Central memory CD8-positive, alpha-beta T cell (primary cell): Measurements from ENCODE around the gene CMYA5.
"Not testable (repeated sequence)": the region's sequence is repeated elsewhere in the genome, so short reads cannot be mapped to it uniquely, and the experiment has no call there.

Source experiments
- ATAC-seq: fragments of 150-1000 bp; cut with Tn5 transposase; replicated peaks from 2 replicates; pipeline ENCODE4 v1.10.0; 2022; ENCODE audit warnings: mild to moderate bottlenecking, moderate FRiP score, moderate number of reproducible peaks; ENCODE audit not compliant: poor library complexity, severe bottlenecking; ENCODE audit errors: extremely low read depth
- DNase-seq, 2 donors: peaks; one replicate each; pipeline ENCODE4 v3.0.0; 2021; ENCODE audit warnings: low spot score in 2 of 2
- H3K27ac Mint-ChIP-seq: one replicate; pipeline ENCODE4 v1.8.0; 2022; ENCODE audit warnings: low read depth, mild to moderate bottlenecking, moderate library complexity, mixed read lengths
- H3K27me3 Mint-ChIP-seq: one replicate; pipeline ENCODE4 v1.8.0; 2022; ENCODE audit warnings: mixed read lengths
- H3K36me3 Mint-ChIP-seq: one replicate; pipeline ENCODE4 v1.8.0; 2022; ENCODE audit warnings: mild to moderate bottlenecking, moderate library complexity, mixed read lengths; ENCODE audit not compliant: insufficient read depth
- H3K4me1 Mint-ChIP-seq: one replicate; pipeline ENCODE4 v1.8.0; 2022; ENCODE audit warnings: mixed read lengths
- H3K4me3 Mint-ChIP-seq: one replicate; pipeline ENCODE4 v1.8.0; 2022; ENCODE audit warnings: mild to moderate bottlenecking, moderate library complexity, mixed read lengths
- H3K9me3 Mint-ChIP-seq: one replicate; pipeline ENCODE4 v1.8.0; 2022; ENCODE audit warnings: mixed read lengths

Gene CMYA5

GRCh38 chr5:79687889-79688288, 1.7 kb upstream of the CMYA5 start:
- no peak for DNase-seq
- no peak for ATAC-seq
- Mint-ChIP-seq H3K36me3 (peaks cover 31% of the 10 kb centered on the region), H3K27ac (no peak overlapping the region), H3K4me1 (peaks cover 10% of the 10 kb centered on the region), H3K9me3 (peaks cover 5% of the 10 kb centered on the region), H3K27me3 (no peaks in the 10 kb centered on the region), H3K4me3 (no peak overlapping the region)

GRCh38 chr5:79691007-79691406, 1.4 kb downstream of the CMYA5 start:
- Mint-ChIP-seq H3K4me1 (peaks cover 10% of the 10 kb centered on the region), H3K9me3 (peaks cover 5% of the 10 kb centered on the region), H3K27me3 (no peaks in the 10 kb centered on the region), H3K27ac (peak overlapping the region; percentile 27), H3K4me3 (no peak overlapping the region), H3K36me3 (peaks cover 14% of the 10 kb centered on the region)
- DNase-seq (no peak), ATAC-seq (no peak)

DNA sequence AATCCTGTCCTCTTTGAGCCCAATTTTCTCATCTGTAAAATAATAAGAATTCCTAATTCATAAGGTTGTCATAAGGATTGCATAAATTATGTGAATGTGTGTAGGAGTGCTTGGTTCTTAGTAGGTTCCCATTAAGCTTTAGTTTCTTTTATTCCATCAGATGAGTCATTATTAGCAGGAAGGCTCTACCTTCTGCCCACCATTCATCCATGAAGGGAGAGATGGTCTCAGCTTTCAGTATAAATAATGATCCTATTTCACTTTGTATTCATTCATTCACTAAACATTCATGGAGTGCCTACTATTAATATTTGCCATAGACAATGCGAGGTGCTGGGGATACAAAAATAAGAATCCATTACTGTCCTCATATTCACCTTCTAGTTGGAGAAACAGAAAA, 3.0 kb downstream of the CMYA5 start:
- Mint-ChIP-seq H3K9me3 (peaks cover 5% of the 10 kb centered on the region), H3K4me3 (no peak overlapping the region), H3K27me3 (no peaks in the 10 kb centered on the region), H3K4me1 (peaks cover 10% of the 10 kb centered on the region), H3K36me3 (peaks cover 8% of the 10 kb centered on the region), H3K27ac (no peak overlapping the region)
- DNase-seq = no peak
- no peak for ATAC-seq

DNA sequence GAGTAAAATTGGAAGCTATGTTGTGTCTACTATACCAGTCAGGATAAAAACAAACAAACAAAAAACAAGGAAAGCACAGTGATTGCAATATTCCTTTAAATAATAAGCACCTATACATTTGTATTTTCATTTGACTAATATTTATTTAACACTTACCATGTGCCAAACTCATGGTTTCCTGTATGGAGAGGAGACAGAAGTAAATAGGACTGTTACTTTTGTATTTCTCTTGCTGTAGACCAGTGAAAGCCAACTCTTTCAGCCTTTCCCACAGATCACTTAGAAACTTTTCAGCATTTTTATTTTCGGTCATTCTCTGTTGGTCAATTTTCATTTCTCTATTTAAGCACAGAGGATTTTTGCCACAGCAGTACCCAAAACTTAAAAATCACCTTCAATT, 4.5 kb downstream of the CMYA5 start:
- Mint-ChIP-seq H3K36me3 (peaks cover 2% of the 10 kb centered on the region), H3K27ac (no peak overlapping the region), H3K4me3 (no peak overlapping the region), H3K4me1 (peaks cover 10% of the 10 kb centered on the region), H3K27me3 (no peaks in the 10 kb centered on the region), H3K9me3 (no peaks in the 10 kb centered on the region)
- ATAC-seq (no peak), DNase-seq (no peak)

DNA sequence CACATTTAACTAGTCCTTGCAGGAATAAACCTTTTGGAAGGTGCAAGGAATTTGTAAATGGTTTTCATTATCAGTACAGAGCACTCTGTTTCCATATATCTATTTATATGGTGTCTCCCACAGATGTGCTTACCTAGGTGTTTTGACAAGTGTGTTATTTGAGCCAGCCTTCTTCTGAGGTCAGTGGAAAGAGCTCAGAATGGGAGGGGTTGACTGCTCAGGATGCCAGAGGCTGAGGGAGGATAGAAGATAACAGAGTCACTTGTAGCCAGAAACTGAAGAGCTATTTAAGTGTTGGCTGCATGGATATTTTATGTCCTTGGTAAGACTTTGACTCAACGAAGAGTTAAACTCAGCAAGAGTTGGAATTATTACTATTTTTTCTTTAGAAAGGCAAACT, 5.0 kb downstream of the CMYA5 start:
- ATAC-seq (no peak), DNase-seq (no peak)
- H3K27ac Mint-ChIP-seq = no peak overlapping the region
- H3K27me3 Mint-ChIP-seq = no peaks in the 10 kb centered on the region
- peaks cover 10% of the 10 kb centered on the region for H3K4me1 Mint-ChIP-seq
- no peak overlapping the region for H3K4me3 Mint-ChIP-seq
- peaks cover 2% of the 10 kb centered on the region for H3K36me3 Mint-ChIP-seq
- no peaks in the 10 kb centered on the region for H3K9me3 Mint-ChIP-seq

GRCh38 chr5:79695526-79695925, 5.9 kb downstream of the CMYA5 start:
- H3K36me3 Mint-ChIP-seq = peaks cover 2% of the 10 kb centered on the region
- H3K27me3 Mint-ChIP-seq = no peaks in the 10 kb centered on the region
- H3K4me3 Mint-ChIP-seq = no peak overlapping the region
- H3K27ac Mint-ChIP-seq = no peak overlapping the region
- ATAC-seq (no peak), DNase-seq (no peak)
- H3K9me3 Mint-ChIP-seq = no peaks in the 10 kb centered on the region
- H3K4me1 Mint-ChIP-seq = peaks cover 9% of the 10 kb centered on the region

DNA sequence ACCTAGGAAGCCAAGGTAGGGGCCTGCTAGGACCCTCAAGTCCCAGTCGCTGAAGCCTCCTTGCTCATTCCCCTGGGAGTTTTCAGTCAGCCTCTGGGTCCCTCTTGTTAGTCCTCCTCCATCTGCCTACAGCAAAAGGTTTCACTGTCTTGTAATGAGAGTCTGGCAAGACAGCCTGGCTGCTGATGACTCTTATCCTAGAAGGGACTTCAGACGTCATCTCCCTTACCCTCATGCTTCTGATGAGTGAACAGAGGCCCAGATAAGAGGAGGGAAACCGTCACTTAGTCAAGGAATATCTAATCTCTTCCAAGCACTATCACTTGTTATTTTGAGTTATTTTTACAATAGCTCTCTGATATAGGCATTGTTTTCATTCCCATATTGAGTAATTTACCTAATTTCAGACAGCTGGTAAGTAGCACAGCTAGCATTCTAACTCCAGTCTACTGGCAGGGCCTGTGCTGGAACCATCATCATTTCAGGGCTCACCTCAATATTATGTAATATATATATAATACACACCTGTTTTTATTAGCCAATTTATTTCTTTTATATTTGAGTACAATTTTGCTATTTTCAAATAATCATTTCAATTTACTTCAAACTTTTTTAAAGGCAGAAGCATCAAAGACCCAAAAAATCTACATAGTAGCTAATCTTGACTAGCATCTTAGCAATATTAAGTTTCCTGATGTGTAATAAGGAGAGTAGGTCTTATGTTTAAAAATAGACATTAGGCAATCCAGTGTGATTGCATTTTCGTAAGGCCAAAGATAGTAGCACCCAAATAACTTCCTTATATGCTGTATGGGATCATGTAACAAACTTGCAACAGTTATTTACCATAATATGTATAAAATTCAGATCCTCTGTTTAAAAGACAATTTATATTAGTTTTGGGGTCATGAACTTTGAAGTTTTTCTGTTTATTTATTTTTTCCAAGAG, 7.9 kb downstream of the CMYA5 start:
- Mint-ChIP-seq H3K9me3 (no peaks in the 10 kb centered on the region), H3K27me3 (no peaks in the 10 kb centered on the region), H3K4me3 (no peak overlapping the region), H3K4me1 (no peaks in the 10 kb centered on the region), H3K27ac (no peak overlapping the region), H3K36me3 (peaks cover 2% of the 10 kb centered on the region)
- no peak for ATAC-seq
- no peak for DNase-seq

- Mint-ChIP-seq H3K36me3 (peaks cover 2% of the 10 kb centered on the region), H3K4me1 (no peaks in the 10 kb centered on the region), H3K27ac (no peak overlapping the region), H3K9me3 (no peaks in the 10 kb centered on the region), H3K4me3 (no peak overlapping the region), H3K27me3 (no peaks in the 10 kb centered on the region)
- DNase-seq (no peak), ATAC-seq (no peak)
Observed at GRCh38 chr5:79699763-79700400, 10.2 kb downstream of the CMYA5 start.

- H3K9me3 Mint-ChIP-seq = no peaks in the 10 kb centered on the region
- no peaks in the 10 kb centered on the region for H3K36me3 Mint-ChIP-seq
- no peak for ATAC-seq
- no peak overlapping the region for H3K4me3 Mint-ChIP-seq
- no peaks in the 10 kb centered on the region for H3K4me1 Mint-ChIP-seq
- no peaks in the 10 kb centered on the region for H3K27me3 Mint-ChIP-seq
- H3K27ac Mint-ChIP-seq = no peak overlapping the region
- DNase-seq = no peak
Observed at GRCh38 chr5:79702606-79703380, 13.2 kb downstream of the CMYA5 start.

DNA sequence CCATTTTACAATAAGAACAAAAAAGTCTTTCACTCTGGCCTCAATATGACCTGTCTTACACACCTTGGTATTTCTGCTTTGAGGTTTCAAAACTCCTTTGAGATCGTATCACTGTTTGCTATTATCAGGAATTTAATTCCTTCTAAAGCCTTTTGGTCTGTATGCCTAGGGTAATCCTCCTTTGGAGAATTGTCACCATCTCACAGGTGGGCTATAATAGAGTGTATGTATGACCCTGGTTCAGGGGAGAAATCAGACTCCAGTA, 13.7 kb downstream of the CMYA5 start:
- ATAC-seq = no peak
- Mint-ChIP-seq H3K4me3 (no peak overlapping the region), H3K27me3 (no peaks in the 10 kb centered on the region), H3K4me1 (no peaks in the 10 kb centered on the region), H3K27ac (no peak overlapping the region), H3K9me3 (no peaks in the 10 kb centered on the region), H3K36me3 (no peaks in the 10 kb centered on the region)
- no peak for DNase-seq

GRCh38 chr5:79704553-79704952, 14.9 kb downstream of the CMYA5 start:
- no peaks in the 10 kb centered on the region for H3K9me3 Mint-ChIP-seq
- no peak overlapping the region for H3K27ac Mint-ChIP-seq
- H3K4me1 Mint-ChIP-seq = no peaks in the 10 kb centered on the region
- no peak for ATAC-seq
- no peak overlapping the region for H3K4me3 Mint-ChIP-seq
- H3K27me3 Mint-ChIP-seq = no peaks in the 10 kb centered on the region
- no peaks in the 10 kb centered on the region for H3K36me3 Mint-ChIP-seq
- no peak for DNase-seq

- H3K4me1 Mint-ChIP-seq = no peaks in the 10 kb centered on the region
- H3K4me3 Mint-ChIP-seq = no peak overlapping the region
- H3K9me3 Mint-ChIP-seq = no peaks in the 10 kb centered on the region
- ATAC-seq (no peak), DNase-seq (no peak)
- H3K27me3 Mint-ChIP-seq = no peaks in the 10 kb centered on the region
- H3K36me3 Mint-ChIP-seq = no peaks in the 10 kb centered on the region
- no peak overlapping the region for H3K27ac Mint-ChIP-seq
Observed at GRCh38 chr5:79705632-79706031, 16.0 kb downstream of the CMYA5 start.

DNA sequence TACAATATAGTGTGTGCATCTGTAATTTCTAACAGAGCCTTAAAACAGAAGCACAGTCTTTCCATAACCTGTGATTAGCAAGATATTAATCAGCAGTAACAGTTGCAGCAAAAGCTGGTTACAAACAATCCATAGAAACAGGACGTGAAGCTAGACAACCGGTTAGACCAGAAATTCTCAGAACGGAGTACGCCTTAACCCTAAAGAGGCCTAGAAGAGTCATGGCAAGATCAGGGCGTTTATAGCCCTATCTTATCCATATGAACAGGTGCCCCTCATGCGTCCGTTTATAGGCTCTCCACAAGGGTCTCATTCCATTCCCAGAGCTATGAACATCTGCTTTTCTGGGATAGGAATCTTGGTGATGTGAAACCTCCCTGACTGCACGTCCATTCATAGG, 16.7 kb downstream of the CMYA5 start:
- H3K4me1 Mint-ChIP-seq, H3K27me3 Mint-ChIP-seq, H3K36me3 Mint-ChIP-seq: not testable (repeated sequence)

More for the DNA sequence above, 16.7 kb downstream of the CMYA5 start:
- not testable (repeated sequence) for H3K4me3 Mint-ChIP-seq, DNase-seq, H3K27ac Mint-ChIP-seq, ATAC-seq, H3K9me3 Mint-ChIP-seq
